ENCODE results near the gene CNOT9.
A peak's percentile ranks its signal among the peaks of the same experiment; 100 is the strongest.
"Not testable (repeated sequence)": the region's sequence is repeated elsewhere in the genome, so short reads cannot be mapped to it uniquely, and the experiment has no call there.

CNOT9 gene

DNA sequence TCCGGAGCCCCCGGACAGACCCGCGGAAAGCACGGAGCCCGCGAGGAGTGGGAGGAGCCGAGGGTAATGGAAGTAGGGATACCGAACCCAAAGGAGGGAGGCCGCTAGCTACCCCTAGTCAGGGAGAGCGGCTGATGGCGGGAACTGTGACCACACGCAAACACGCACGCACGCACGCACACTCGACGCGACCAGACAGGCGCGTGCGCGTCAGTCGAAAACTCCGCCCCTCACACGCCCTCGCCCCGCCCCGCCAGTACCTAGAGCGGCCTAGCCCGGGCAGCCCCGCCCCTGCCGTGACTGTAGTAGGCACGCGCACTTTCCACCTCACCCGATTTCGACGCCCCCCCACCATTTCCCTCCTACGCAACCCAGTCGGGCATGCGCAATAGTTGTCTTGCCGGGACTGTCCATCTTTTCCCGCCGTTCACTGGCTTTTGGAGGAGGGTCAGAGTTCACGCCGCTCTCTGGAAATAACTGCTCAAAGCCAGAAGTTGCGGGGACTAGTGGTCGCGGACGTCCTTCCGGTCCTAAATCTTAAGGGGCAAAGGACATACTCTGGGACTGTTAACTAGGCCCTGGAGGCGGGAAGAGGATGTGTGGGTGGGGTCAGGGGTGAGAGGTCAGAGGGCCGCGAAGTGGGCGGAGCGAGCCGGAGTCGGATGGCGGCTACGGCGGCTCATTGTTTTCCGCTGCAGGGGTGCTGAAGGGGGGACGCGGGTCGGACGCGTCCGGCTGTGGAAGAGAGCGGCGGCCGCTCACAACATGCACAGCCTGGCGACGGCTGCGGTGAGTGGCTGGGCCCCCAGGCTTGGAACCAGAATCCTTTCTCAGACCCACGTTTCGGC lies at the start of gene CNOT9, which contains the start of gene USP37:
CNOT9 (plus strand) TSS at position 650 of the 848 bp plus-strand sequence; CDS start at position 766, 116 bp downstream.
USP37 (minus strand) TSS at position 162 of the 848 bp plus-strand sequence. CDS start 9,698 bp downstream, outside the sequence.
- DNase-seq (ENCODE audit: low spot score) = peak; percentile 95

DNA sequence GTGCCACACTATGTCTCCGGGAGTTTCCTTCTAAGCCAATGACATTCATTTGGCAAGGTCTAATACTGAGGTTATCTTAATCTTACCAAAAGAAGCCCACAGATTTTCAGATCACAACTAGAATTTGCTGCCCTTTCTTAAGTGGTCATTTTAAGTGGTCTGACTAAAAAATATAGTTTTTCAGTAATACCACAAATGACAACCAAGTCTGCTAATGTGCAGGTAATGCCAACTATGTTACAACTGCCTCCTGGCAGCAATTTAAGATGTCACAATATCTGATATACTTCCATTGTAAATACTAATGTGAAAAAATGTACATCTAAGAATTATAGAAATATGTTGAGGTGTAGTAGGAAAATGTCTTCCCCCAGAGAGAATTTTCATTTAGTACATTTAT lies 49.8 kb upstream of the CNOT9 start:
- no peak for DNase-seq (ENCODE audit: low spot score)

- DNase-seq (ENCODE audit: low spot score) = no peak
Measured at GRCh38 chr2:218523651-218524050, 45.0 kb upstream of the CNOT9 start.

GRCh38 chr2:218528409-218528808 lies 40.2 kb upstream of the CNOT9 start:
- DNase-seq (ENCODE audit: low spot score) = not testable (repeated sequence)

DNA sequence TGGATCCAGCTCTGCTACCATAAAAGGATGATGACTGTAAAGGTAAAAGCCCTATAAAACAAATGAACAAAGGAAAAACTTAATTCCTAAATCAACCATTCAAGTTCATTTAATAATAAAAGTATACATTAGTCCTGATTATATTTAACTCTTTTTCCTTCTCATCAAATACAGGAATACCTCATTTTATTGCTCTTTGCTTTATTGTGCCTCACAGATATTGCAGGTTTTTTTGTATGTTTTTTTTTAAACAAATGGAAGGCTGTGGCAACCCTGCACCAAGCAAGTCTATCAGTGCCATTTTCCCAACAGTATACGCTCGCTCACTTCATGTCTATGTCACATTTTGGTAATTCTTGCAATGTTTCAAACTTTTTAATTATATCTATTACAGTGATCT lies 38.6 kb upstream of the CNOT9 start:
- no peak for DNase-seq (ENCODE audit: low spot score)

DNA sequence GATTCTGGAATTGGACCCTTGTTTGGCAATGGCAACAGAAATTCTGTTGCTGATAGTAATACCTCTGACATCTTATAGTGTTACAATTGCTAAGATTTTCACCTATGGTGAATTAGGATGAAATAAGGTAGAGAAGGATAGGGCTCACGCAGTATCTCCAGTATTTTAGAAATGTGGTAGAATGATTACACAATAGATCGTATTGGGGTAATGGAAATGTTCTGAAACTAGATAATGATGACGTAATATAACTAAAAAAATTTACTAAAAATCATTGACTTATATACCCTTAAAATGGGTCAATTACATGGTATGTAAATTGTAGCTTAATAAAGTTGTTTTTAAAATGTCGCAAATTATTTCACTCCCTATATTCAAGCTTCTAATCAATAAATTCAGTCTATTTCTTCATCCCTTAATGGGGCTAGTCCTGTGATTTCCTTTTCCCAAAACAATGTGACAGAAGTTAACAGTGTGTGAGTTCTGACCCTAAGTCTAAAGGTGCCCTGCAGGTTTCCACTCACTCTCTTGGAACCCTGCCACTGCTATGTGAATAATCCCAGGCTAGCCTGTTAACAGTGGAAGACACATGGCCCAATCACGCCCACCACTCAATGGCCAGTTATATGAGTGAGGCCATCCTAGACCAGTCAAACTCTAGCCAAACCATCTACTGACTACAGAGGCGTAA lies 31.7 kb upstream of the CNOT9 start:
- DNase-seq (ENCODE audit: low spot score) = no peak

DNA sequence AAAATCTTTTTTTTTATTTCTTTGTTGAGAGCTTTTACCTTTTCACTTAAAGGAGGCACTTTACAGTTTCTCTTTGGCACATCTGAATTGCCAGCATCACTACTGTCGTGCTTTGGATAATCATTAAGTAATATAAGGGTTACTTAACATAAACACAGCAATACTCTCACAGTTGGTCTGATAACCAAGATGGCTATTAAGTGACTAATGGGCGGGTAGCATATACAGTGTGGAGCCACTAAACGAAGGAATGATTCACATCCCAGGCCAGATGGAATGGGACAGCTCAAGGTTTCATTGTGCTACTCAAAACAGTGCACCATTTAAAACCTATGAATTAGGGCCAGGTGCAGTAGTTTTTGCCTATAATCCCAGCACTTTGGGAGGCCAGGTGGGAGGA lies 28.6 kb upstream of the CNOT9 start:
- DNase-seq (ENCODE audit: low spot score) = no peak

DNA sequence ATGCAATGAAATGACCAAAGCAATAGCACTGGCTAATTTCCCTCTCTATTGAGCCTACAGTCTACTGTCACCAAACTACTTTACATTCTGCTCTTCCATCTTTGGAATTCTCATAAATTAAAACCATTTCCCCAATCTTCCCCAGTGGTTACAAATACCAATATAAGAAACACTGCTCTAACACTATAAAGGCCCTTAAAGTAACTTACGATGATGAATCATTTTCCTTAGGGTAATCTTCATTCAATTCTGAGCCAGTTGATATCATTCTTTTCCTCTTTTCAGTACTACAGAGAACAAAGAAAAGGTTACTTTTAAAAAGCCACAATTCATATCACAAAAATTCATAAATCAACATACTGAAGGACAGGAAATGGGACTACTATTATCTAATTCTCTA lies 22.6 kb upstream of the CNOT9 start:
- no peak for DNase-seq (ENCODE audit: low spot score)

DNA sequence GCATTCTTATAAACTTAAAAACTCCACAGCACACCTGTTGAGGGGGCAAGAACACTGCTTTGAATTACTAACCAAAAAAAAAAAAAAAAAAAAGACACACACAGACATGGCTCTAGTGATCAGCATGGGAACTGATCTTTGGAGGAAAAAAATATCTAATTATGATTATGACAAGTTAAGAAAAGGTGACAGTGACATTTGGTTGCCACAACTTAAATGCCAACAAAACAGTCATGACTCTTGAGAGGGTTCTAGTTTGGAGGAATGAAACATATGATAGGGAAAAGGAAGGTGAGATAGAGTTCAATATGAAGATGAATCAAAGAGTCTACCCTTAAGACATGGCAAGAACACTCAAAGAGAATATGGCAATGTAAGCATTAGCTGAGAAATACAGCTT lies 21.1 kb upstream of the CNOT9 start:
- no peak for DNase-seq (ENCODE audit: low spot score)

- DNase-seq (ENCODE audit: low spot score) = no peak
Measured at GRCh38 chr2:218547978-218548377, 20.7 kb upstream of the CNOT9 start.

- not testable (repeated sequence) for DNase-seq (ENCODE audit: low spot score)
Measured at GRCh38 chr2:218554225-218554624, 14.4 kb upstream of the CNOT9 start.

- no peak for DNase-seq (ENCODE audit: low spot score)
Measured at GRCh38 chr2:218555527-218555926, 13.1 kb upstream of the CNOT9 start.

DNA sequence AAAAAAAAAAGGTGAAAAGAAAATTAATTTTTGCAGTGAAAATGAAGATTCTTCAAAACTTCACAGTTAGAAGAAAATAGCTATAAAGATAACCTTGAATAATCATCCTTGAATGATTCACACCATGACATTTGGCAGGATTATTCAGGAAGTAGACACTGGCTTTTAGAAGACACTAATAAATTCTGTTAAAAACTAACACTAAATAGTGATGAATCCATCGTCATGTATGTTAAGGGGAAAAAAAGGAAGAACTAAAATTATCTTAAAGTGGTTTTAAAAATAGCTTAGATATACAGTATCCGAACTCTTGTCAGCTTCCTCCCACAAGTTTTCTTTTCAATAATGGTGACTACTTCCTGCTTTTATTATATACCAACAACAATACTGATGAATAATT lies 10.7 kb upstream of the CNOT9 start:
- no peak for DNase-seq (ENCODE audit: low spot score)

- DNase-seq (ENCODE audit: low spot score) = no peak
Measured at GRCh38 chr2:218558986-218559385, 9.7 kb upstream of the CNOT9 start.

DNA sequence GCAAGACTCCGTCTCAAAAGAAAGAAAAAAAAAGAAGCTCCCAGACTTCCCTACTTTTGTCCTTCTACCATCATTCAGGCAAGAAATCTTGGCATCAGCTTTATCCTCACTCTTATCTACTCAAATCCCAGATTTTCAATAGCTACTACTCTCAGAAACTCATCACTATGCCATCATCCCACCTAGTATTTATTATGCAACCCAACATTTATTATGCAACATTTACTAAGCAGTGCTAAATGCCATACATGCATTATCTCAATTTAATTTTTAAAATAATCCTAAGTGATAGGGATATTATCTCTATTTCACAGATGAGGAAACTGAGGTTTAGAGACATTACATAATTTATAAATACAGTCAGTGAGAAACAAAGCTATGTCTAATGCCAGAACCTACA lies 4.6 kb upstream of the CNOT9 start:
- no peak for DNase-seq (ENCODE audit: low spot score)

GRCh38 chr2:218566296-218566695 lies 2.3 kb upstream of the CNOT9 start:
- DNase-seq (ENCODE audit: low spot score) = no peak

DNA sequence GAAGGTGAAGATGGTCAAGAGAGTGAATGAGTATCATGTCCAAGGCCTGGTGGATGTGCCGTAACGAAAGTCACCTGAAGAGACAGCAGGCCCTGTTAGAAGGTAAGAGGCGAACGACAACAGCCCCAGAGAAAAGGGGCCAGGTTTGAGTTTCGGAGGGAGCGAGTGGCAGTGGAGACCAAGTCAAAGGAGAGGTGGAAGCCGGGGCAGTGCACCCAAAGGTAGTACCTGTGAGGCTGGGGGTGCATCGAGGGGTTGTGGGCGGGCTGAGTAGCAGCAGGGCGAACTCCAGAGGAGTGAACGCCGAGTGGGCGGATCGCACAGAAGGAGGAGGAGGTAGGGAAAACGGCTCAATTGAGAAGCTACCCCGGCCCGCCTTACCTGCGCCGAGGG lies 846 bp upstream of the CNOT9 start:
- DNase-seq (ENCODE audit: low spot score) = no peak

- peak; percentile 47 for DNase-seq (ENCODE audit: low spot score)
Measured at GRCh38 chr2:218569038-218569431, 396 bp downstream of the CNOT9 start.

DNA sequence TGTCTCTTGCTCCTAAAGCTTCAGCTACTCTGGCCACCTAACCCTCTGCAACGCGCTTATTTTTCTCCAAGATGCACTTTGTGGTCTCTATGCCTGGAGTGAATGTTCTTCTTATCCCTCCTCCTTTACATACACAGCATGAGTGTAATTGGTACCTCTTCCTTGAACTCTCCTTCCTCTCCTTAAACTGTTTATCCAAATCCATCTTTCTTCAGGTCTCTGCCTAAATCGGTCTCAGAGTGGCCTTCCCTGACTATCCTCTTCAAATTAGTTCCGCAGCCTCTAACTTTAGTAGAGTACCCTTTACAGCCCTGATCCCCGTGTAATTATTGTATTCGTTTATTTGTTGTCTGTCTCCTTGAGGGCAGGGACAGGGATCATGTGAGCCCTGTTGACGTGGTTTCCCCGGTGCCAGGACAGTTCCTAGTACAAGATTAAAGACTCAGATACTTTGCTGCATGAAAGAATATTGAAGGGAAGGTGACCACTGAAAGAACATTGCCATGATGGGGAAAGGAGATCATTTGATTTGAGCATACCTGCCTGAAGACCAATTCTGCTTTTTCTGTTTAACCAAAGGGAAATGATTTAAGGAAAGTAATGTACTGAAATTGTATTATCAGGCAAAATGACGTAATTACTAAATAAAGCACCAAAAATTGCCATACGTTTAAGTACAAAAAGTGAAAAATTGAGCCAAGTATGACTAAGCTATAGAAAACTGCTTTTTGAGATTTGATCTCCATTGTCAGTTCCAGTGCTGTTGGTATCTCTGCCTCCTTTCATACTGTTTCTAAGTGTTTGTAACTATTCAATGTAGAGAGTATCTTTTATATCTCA lies 1.2 kb downstream of the CNOT9 start:
- peak; percentile 34 for DNase-seq (ENCODE audit: low spot score)

DNA sequence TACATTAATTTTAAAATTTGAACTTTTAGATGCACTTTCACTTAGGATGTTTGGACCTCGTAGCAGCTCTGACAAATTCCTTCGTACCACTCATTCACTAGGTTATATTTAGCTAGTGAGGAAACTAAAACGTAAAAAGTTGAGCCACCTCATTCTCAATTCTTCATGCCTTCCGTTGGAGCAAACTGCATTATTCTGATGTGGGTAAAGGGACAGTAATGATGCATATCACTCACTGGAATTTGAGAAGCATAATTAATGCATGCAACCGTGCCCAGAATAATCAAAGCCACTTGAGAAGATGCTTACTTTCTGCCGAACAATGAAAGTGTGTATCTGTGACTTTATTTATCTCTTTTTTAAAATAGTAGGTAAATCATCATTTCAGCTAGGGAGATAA lies 2.2 kb downstream of the CNOT9 start:
- peak; percentile 25 for DNase-seq (ENCODE audit: low spot score)

- no peak for DNase-seq (ENCODE audit: low spot score)
Measured at GRCh38 chr2:218576854-218577253, 8.2 kb downstream of the CNOT9 start.

DNA sequence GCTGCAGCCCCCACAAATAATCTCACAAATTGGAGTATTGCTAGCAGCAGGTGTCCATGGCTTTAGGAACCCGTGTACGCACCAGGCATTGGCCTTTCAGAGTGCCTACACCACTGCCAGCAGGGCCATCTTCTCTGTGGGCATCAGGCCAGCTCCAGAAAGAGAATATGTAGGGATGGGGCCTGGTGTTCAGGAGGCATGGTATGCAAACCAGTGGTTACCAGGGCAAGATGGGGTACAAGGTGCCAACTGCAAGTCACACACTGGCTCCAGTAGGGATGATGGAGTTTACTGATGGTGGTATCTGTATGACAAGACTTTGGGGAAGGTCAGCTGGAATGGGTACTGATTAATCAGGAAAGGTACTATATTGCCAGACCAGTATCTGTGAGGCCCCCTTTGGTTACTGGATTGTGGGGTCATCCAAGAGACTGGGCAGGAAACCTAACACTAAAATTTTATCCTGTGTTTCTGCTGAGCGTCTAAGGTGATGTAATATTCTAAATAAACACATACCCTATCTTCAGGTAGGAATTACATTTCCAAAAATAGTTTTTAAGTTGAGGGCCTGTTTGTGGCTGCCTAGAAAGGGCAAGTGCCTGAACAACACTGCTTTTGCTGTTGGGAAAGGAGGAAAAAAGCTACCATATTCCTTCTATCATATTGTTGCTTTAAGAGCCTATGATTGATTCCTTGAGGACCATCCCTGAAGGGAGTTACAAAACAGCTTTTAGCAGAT lies 9.0 kb downstream of the CNOT9 start:
- DNase-seq (ENCODE audit: low spot score) = no peak

Data from hepatic stellate cell (primary cell).